CD4-positive, alpha-beta T cell (primary cell): ENCODE measurements around the gene C4orf50. TPM values are rescaled to one million over a fixed set of nuclear protein-coding genes. Genes with fewer than 3 reads are reported as not detected.

Experiments used
- ATAC-seq: fragments of 200-7000 bp; cut with Tn5 transposase; one replicate; pipeline ENCODE4 v1.10.0; 2022; ENCODE audit warnings: mild to moderate bottlenecking; ENCODE audit not compliant: poor library complexity
- CTCF ChIA-PET: fragments of 350-600 bp; sonication (Branson Sonifier 250); formaldehyde crosslinking; loops from one replicate; lab custom pipeline; 2021; ENCODE audit warnings: antibody characterized with exemption, inconsistent platforms; lab: Charles Lee
- POLR2A ChIA-PET: fragments of 350-600 bp; sonication (Branson Sonifier 250); formaldehyde crosslinking; loops from one replicate; lab custom pipeline; 2021; ENCODE audit warnings: antibody characterized with exemption, inconsistent platforms; lab: Charles Lee
- DNase-seq, 14 experiments: peaks; one replicate each; pipeline ENCODE4 v3.0.0-alpha.2; 2013 to 2020; ENCODE audit warnings: mixed read lengths in 2 of 14
- H3K27ac ChIP-seq, 2 donors: one replicate each; pipeline versions ENCODE4 v1.5.1 to v1.7.0; 2013; ENCODE audit warnings: low read length in 2 of 2, low read depth in 1 of 2, mild to moderate bottlenecking in 1 of 2
- H3K27me3 ChIP-seq, 2 experiments: 1 replicate in 1 of 2; 2 replicates in 1 of 2; pipeline versions ENCODE4 v1.6.1 to v1.7.0; 2013; ENCODE audit warnings: low read length in 2 of 2, control low read depth in 1 of 2, mild to moderate bottlenecking in 1 of 2, moderate library complexity in 1 of 2; ENCODE audit not compliant: insufficient read depth in 2 of 2, control insufficient read depth in 1 of 2
- H3K36me3 ChIP-seq: one replicate; pipeline ENCODE4 v1.6.1; 2013; ENCODE audit warnings: low read length, control low read depth; ENCODE audit not compliant: insufficient read depth
- H3K4me1 ChIP-seq: one replicate; pipeline ENCODE4 v1.6.1; 2013; ENCODE audit warnings: low read length, control low read depth; ENCODE audit not compliant: insufficient read depth
- H3K4me3 ChIP-seq: one replicate; pipeline ENCODE4 v1.5.1; 2013; ENCODE audit warnings: mild to moderate bottlenecking, low read length, moderate library complexity
- H3K9me3 ChIP-seq, 2 experiments: 1 replicate in 1 of 2; 2 replicates in 1 of 2; pipeline versions ENCODE4 v1.6.1 to v1.7.0; 2013; ENCODE audit warnings: low read length in 2 of 2, mild to moderate bottlenecking in 2 of 2, control low read depth in 1 of 2, moderate library complexity in 1 of 2; ENCODE audit not compliant: control insufficient read depth in 1 of 2, insufficient read depth in 1 of 2
- H3K27ac Mint-ChIP-seq: one replicate; pipeline ENCODE4 v1.8.0; 2020; ENCODE audit warnings: mixed read lengths
- H3K27me3 Mint-ChIP-seq: one replicate; pipeline ENCODE4 v1.8.0; 2021; ENCODE audit warnings: mixed read lengths
- H3K36me3 Mint-ChIP-seq: one replicate; pipeline ENCODE4 v1.8.0; 2021; ENCODE audit warnings: low read depth, mixed read lengths
- H3K4me1 Mint-ChIP-seq: one replicate; pipeline ENCODE4 v1.8.0; 2021; ENCODE audit warnings: low read depth, mixed read lengths
- H3K4me3 Mint-ChIP-seq: one replicate; pipeline ENCODE4 v1.8.0; 2020; ENCODE audit warnings: mild to moderate bottlenecking, mixed read lengths
- H3K9me3 Mint-ChIP-seq: one replicate; pipeline ENCODE4 v1.8.0; 2020; ENCODE audit warnings: mixed read lengths
- CTCF ChIP-seq: fragments of 200-600 bp; IDR thresholded peaks from one replicate; pipeline ENCODE4 v1.8.0; 2022; ENCODE audit warnings: antibody characterized with exemption, mild to moderate bottlenecking
- intact Hi-C, 2 experiments: fragments of 100-400 bp; cut with DNase I in 1 of 2; cut with micrococcal nuclease in 1 of 2; formaldehyde crosslinking; loops; one replicate each; pipeline versions ENCODE4 v1.15.1 to v1.9.0; 2023 to 2025; cut with DNase I, micrococcal nuclease
- total RNA-seq, 174 experiments: library from RNA in 2 of 174; stranded (reverse) in 2 of 174; gene quantifications; one replicate each; pipeline ENCODE4 v1.2.3 and lab custom pipeline; 2021 to 2026

C4orf50 gene
- total RNA-seq, 2 experiments from 2014 or later, result 0.16 to 0.20 TPM

- Histone ChIP-seq H3K9me3 (peaks cover 0 to 10% of the 10 kb centered on the region in 2 experiments), H3K36me3 (no peaks in the 10 kb centered on the region), H3K4me3 (no peak overlapping the region), H3K4me1 (no peaks in the 10 kb centered on the region), H3K27ac (no peak overlapping the region), H3K27me3 (no peaks in the 10 kb centered on the region)
- Mint-ChIP-seq H3K4me3 (no peak overlapping the region), H3K9me3 (no peaks in the 10 kb centered on the region), H3K27me3 (peaks cover 34% of the 10 kb centered on the region), H3K4me1 (no peaks in the 10 kb centered on the region), H3K36me3 (no peaks in the 10 kb centered on the region), H3K27ac (no peak overlapping the region)
- DNase-seq (no peak), ATAC-seq (no peak)
- POLR2A ChIA-PET, result no interaction called here
- CTCF ChIA-PET, result no interaction called here
- intact Hi-C loops, result no loop called here
- TF ChIP-seq CTCF, result no peak
Measured at GRCh38 chr4:5877392-5877791, 140.8 kb downstream of the C4orf50 start.

GRCh38 chr4:5874811-5875449 is 143.3 kb downstream of the C4orf50 start:
- no peaks in the 10 kb centered on the region for H3K36me3 ChIP-seq
- H3K27ac Mint-ChIP-seq, result no peak overlapping the region
- H3K27ac ChIP-seq, result no peak overlapping the region
- no peaks in the 10 kb centered on the region for H3K4me1 Mint-ChIP-seq
- DNase-seq, result no peak
- no peak for ATAC-seq
- intact Hi-C loops, result no loop called here
- no peak for TF ChIP-seq CTCF
- no peaks in the 10 kb centered on the region for H3K4me1 ChIP-seq
- ChIA-PET CTCF (no interaction called here), POLR2A (no interaction called here)
- H3K9me3 ChIP-seq, result peaks cover 0 to 13% of the 10 kb centered on the region in 2 experiments
- H3K36me3 Mint-ChIP-seq, result no peaks in the 10 kb centered on the region
- no peak overlapping the region for H3K4me3 ChIP-seq
- no peaks in the 10 kb centered on the region for H3K9me3 Mint-ChIP-seq
- peaks cover 24% of the 10 kb centered on the region for H3K27me3 Mint-ChIP-seq
- H3K4me3 Mint-ChIP-seq, result no peak overlapping the region
- H3K27me3 ChIP-seq, result no peaks in the 10 kb centered on the region

GRCh38 chr4:5870701-5871100 is 147.5 kb downstream of the C4orf50 start:
- no peaks in the 10 kb centered on the region for H3K36me3 Mint-ChIP-seq
- ChIA-PET POLR2A (no interaction called here), CTCF (no interaction called here)
- DNase-seq, result no peak
- Histone ChIP-seq H3K27ac (no peak overlapping the region), H3K4me1 (peaks cover 8% of the 10 kb centered on the region), H3K27me3 (no peaks in the 10 kb centered on the region), H3K36me3 (no peaks in the 10 kb centered on the region), H3K9me3 (peaks cover 0 to 3% of the 10 kb centered on the region in 2 experiments), H3K4me3 (no peak overlapping the region)
- no peak for TF ChIP-seq CTCF
- no peak for ATAC-seq
- peaks cover 16% of the 10 kb centered on the region for H3K4me1 Mint-ChIP-seq
- H3K4me3 Mint-ChIP-seq, result no peak overlapping the region
- intact Hi-C loops, result no loop called here
- H3K27ac Mint-ChIP-seq, result no peak overlapping the region
- peaks cover 21% of the 10 kb centered on the region for H3K27me3 Mint-ChIP-seq
- H3K9me3 Mint-ChIP-seq, result no peaks in the 10 kb centered on the region
